ENCODE results near the gene HEY2. TPM values are rescaled to one million over a fixed set of nuclear protein-coding genes. Genes with fewer than 3 reads are reported as not detected.
"Not testable (repeated sequence)": the region's sequence is repeated elsewhere in the genome, so short reads cannot be mapped to it uniquely, and the experiment has no call there.

Gene HEY2
- polyA plus RNA-seq, 1 donor (not counting 4 experiments of a cell fraction or from before 2014, with no cell fraction given): not detected

- Histone ChIP-seq H3K9me1 (ENCODE audit: control insufficient read depth, extremely low read depth, insufficient read depth, low read length) (no peaks in the 10 kb centered on the region), H3K9me3 (ENCODE audit: control insufficient read depth, low read depth, low read length) (no peaks in the 10 kb centered on the region), H2AFZ (ENCODE audit: control insufficient read depth, low read length) (no peak overlapping the region), H3K36me3 (ENCODE audit: control insufficient read depth in 2 of 2, extremely low read depth in 1 of 2, insufficient read depth in 2 of 2, low read length in 2 of 2) (no peaks in the 10 kb centered on the region), H3K27ac (ENCODE audit: control insufficient read depth, insufficient read depth, low read length) (no peak overlapping the region), H3K4me1 (ENCODE audit: control insufficient read depth, extremely low read depth, insufficient read depth, low read length) (no peaks in the 10 kb centered on the region), H4K20me1 (ENCODE audit: control insufficient read depth, extremely low read depth, insufficient read depth, low read length) (no peaks in the 10 kb centered on the region), H3K4me3 (ENCODE audit: control insufficient read depth in 2 of 3, extremely low read depth in 1 of 3, insufficient read depth in 2 of 3, low read depth in 1 of 3, low read length in 3 of 3) (no peak overlapping the region), H3K9ac (ENCODE audit: control insufficient read depth, extremely low read depth, insufficient read depth, low read length) (no peak overlapping the region), H3K79me2 (ENCODE audit: control insufficient read depth, insufficient read depth, low read length) (no peaks in the 10 kb centered on the region), H3K4me2 (ENCODE audit: control insufficient read depth, extremely low read depth, insufficient read depth, low read depth, low read length) (no peak overlapping the region), H3K27me3 (ENCODE audit: control insufficient read depth, extremely low read depth, insufficient read depth, low read length) (no peaks in the 10 kb centered on the region)
- dilution Hi-C loops (cut with MboI; ENCODE audit: extremely low pct_ligation_motif_present, low sequenced_read_pairs): no loop called here
- no peak for DNase-seq (ENCODE audit: low read depth, low spot score)
- TF ChIP-seq, protein P1, sequence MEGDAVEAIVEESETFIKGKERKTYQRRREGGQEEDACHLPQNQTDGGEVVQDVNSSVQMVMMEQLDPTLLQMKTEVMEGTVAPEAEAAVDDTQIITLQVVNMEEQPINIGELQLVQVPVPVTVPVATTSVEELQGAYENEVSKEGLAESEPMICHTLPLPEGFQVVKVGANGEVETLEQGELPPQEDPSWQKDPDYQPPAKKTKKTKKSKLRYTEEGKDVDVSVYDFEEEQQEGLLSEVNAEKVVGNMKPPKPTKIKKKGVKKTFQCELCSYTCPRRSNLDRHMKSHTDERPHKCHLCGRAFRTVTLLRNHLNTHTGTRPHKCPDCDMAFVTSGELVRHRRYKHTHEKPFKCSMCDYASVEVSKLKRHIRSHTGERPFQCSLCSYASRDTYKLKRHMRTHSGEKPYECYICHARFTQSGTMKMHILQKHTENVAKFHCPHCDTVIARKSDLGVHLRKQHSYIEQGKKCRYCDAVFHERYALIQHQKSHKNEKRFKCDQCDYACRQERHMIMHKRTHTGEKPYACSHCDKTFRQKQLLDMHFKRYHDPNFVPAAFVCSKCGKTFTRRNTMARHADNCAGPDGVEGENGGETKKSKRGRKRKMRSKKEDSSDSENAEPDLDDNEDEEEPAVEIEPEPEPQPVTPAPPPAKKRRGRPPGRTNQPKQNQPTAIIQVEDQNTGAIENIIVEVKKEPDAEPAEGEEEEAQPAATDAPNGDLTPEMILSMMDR (optimal IDR thresholded peaks at IDR 0.05 in 1 of 3, IDR thresholded peaks at IDR 0.05 in 1 of 3, conservative IDR thresholded peaks at IDR 0.05 in 1 of 3; ENCODE audit: extremely low read depth in 1 of 3, insufficient read depth in 2 of 3, low read length in 3 of 3): no peak
- TF ChIP-seq EZH2 (IDR thresholded peaks at IDR 0.05; ENCODE audit: low read length): no peak
- no peak for FAIRE-seq
Observed at GRCh38 chr6:125701354-125701668, 48.1 kb upstream of the HEY2 start.

GRCh38 chr6:125703882-125704281 is 45.5 kb upstream of the HEY2 start:
- H2AFZ ChIP-seq (ENCODE audit: control insufficient read depth, low read length); DNase-seq (ENCODE audit: low read depth, low spot score); H3K4me3 ChIP-seq (ENCODE audit: control insufficient read depth in 2 of 3, extremely low read depth in 1 of 3, insufficient read depth in 2 of 3, low read depth in 1 of 3, low read length in 3 of 3); H3K27ac ChIP-seq (ENCODE audit: control insufficient read depth, insufficient read depth, low read length); H3K27me3 ChIP-seq (ENCODE audit: control insufficient read depth, extremely low read depth, insufficient read depth, low read length); H3K9ac ChIP-seq (ENCODE audit: control insufficient read depth, extremely low read depth, insufficient read depth, low read length); H3K9me1 ChIP-seq (ENCODE audit: control insufficient read depth, extremely low read depth, insufficient read depth, low read length); H3K9me3 ChIP-seq (ENCODE audit: control insufficient read depth, low read depth, low read length); FAIRE-seq; H3K4me1 ChIP-seq (ENCODE audit: control insufficient read depth, extremely low read depth, insufficient read depth, low read length); H3K36me3 ChIP-seq (ENCODE audit: control insufficient read depth in 2 of 2, extremely low read depth in 1 of 2, insufficient read depth in 2 of 2, low read length in 2 of 2); H4K20me1 ChIP-seq (ENCODE audit: control insufficient read depth, extremely low read depth, insufficient read depth, low read length); H3K79me2 ChIP-seq (ENCODE audit: control insufficient read depth, insufficient read depth, low read length); H3K4me2 ChIP-seq (ENCODE audit: control insufficient read depth, extremely low read depth, insufficient read depth, low read depth, low read length); dilution Hi-C loops (cut with MboI; ENCODE audit: extremely low pct_ligation_motif_present, low sequenced_read_pairs): not testable (repeated sequence)

GRCh38 chr6:125707615-125708243 is 41.7 kb upstream of the HEY2 start:
- H3K4me2 ChIP-seq (ENCODE audit: control insufficient read depth, extremely low read depth, insufficient read depth, low read depth, low read length): no peak overlapping the region
- no peak for FAIRE-seq
- no peak overlapping the region for H3K9ac ChIP-seq (ENCODE audit: control insufficient read depth, extremely low read depth, insufficient read depth, low read length)
- no peaks in the 10 kb centered on the region for H3K27me3 ChIP-seq (ENCODE audit: control insufficient read depth, extremely low read depth, insufficient read depth, low read length)
- H3K79me2 ChIP-seq (ENCODE audit: control insufficient read depth, insufficient read depth, low read length): no peaks in the 10 kb centered on the region
- H3K9me3 ChIP-seq (ENCODE audit: control insufficient read depth, low read depth, low read length): no peaks in the 10 kb centered on the region
- H3K4me3 ChIP-seq (ENCODE audit: control insufficient read depth in 2 of 3, extremely low read depth in 1 of 3, insufficient read depth in 2 of 3, low read depth in 1 of 3, low read length in 3 of 3): no peak overlapping the region
- TF ChIP-seq, protein P1 (optimal IDR thresholded peaks at IDR 0.05 in 1 of 3, IDR thresholded peaks at IDR 0.05 in 1 of 3, conservative IDR thresholded peaks at IDR 0.05 in 1 of 3; ENCODE audit: extremely low read depth in 1 of 3, insufficient read depth in 2 of 3, low read length in 3 of 3): no peak
- no peaks in the 10 kb centered on the region for H4K20me1 ChIP-seq (ENCODE audit: control insufficient read depth, extremely low read depth, insufficient read depth, low read length)
- H3K27ac ChIP-seq (ENCODE audit: control insufficient read depth, insufficient read depth, low read length): no peak overlapping the region
- dilution Hi-C loops (cut with MboI; ENCODE audit: extremely low pct_ligation_motif_present, low sequenced_read_pairs): no loop called here
- no peaks in the 10 kb centered on the region for H3K9me1 ChIP-seq (ENCODE audit: control insufficient read depth, extremely low read depth, insufficient read depth, low read length)
- H3K4me1 ChIP-seq (ENCODE audit: control insufficient read depth, extremely low read depth, insufficient read depth, low read length): no peaks in the 10 kb centered on the region
- H2AFZ ChIP-seq (ENCODE audit: control insufficient read depth, low read length): no peak overlapping the region
- no peaks in the 10 kb centered on the region for H3K36me3 ChIP-seq (ENCODE audit: control insufficient read depth in 2 of 2, extremely low read depth in 1 of 2, insufficient read depth in 2 of 2, low read length in 2 of 2)
- no peak for DNase-seq (ENCODE audit: low read depth, low spot score)
